BLaER1 (cell line): Measurements from ENCODE around the gene IL25.

Experiments
- H3K27ac ChIP-seq: shearing (Covaris generic); formaldehyde crosslinking; 2 replicates; pipeline ENCODE4 v1.8.1; 2022
- H3K27me3 ChIP-seq: shearing (Covaris generic); formaldehyde crosslinking; 2 replicates; pipeline ENCODE4 v1.8.1; 2022
- H3K36me3 ChIP-seq: shearing (Covaris generic); formaldehyde crosslinking; 2 replicates; pipeline ENCODE4 v1.8.1; 2022
- H3K4me1 ChIP-seq: shearing (Covaris generic); formaldehyde crosslinking; 2 replicates; pipeline ENCODE4 v1.8.1; 2022
- H3K4me2 ChIP-seq: shearing (Covaris generic); formaldehyde crosslinking; 2 replicates; pipeline ENCODE4 v1.8.1; 2022
- H3K4me3 ChIP-seq: shearing (Covaris generic); formaldehyde crosslinking; 2 replicates; pipeline ENCODE4 v1.8.1; 2022
- H3K9ac ChIP-seq: shearing (Covaris generic); formaldehyde crosslinking; 2 replicates; pipeline ENCODE4 v1.8.1; 2022
- H3K9me3 ChIP-seq: shearing (Covaris generic); formaldehyde crosslinking; 2 replicates; pipeline ENCODE4 v1.8.1; 2022
- H4K20me1 ChIP-seq: shearing (Covaris generic); formaldehyde crosslinking; 2 replicates; pipeline ENCODE4 v1.8.1; 2022
- Cebpa-rat ChIP-seq: shearing (Covaris generic); IDR thresholded peaks from 2 replicates; pipeline ENCODE4 v1.8.1; 2022

Gene IL25

GRCh38 chr14:23353433-23353780, 19.2 kb upstream of the IL25 start:
- no peaks in the 10 kb centered on the region for H3K27me3 ChIP-seq
- H3K4me1 ChIP-seq: no peaks in the 10 kb centered on the region
- H3K36me3 ChIP-seq: no peaks in the 10 kb centered on the region
- no peak overlapping the region for H3K9ac ChIP-seq
- peaks cover 9% of the 10 kb centered on the region for H3K9me3 ChIP-seq
- no peak overlapping the region for H3K27ac ChIP-seq
- H3K4me2 ChIP-seq: no peak overlapping the region
- no peak for TF ChIP-seq Cebpa-rat
- H3K4me3 ChIP-seq: no peak overlapping the region
- no peaks in the 10 kb centered on the region for H4K20me1 ChIP-seq

GRCh38 chr14:23354990-23355389, 17.6 kb upstream of the IL25 start:
- no peak overlapping the region for H3K9ac ChIP-seq
- no peak for TF ChIP-seq Cebpa-rat
- peaks cover 9% of the 10 kb centered on the region for H3K9me3 ChIP-seq
- H3K4me2 ChIP-seq: no peak overlapping the region
- H3K27me3 ChIP-seq: no peaks in the 10 kb centered on the region
- no peak overlapping the region for H3K27ac ChIP-seq
- H4K20me1 ChIP-seq: no peaks in the 10 kb centered on the region
- H3K4me1 ChIP-seq: no peaks in the 10 kb centered on the region
- H3K36me3 ChIP-seq: no peaks in the 10 kb centered on the region
- H3K4me3 ChIP-seq: no peak overlapping the region

GRCh38 chr14:23355871-23356435, 16.7 kb upstream of the IL25 start:
- Histone ChIP-seq H3K36me3 (no peaks in the 10 kb centered on the region), H4K20me1 (no peaks in the 10 kb centered on the region), H3K9ac (no peak overlapping the region), H3K27me3 (no peaks in the 10 kb centered on the region), H3K4me3 (no peak overlapping the region), H3K4me2 (no peak overlapping the region), H3K4me1 (no peaks in the 10 kb centered on the region), H3K9me3 (peaks cover 9% of the 10 kb centered on the region), H3K27ac (no peak overlapping the region)
- no peak for TF ChIP-seq Cebpa-rat

GRCh38 chr14:23356662-23357061, 15.9 kb upstream of the IL25 start:
- no peaks in the 10 kb centered on the region for H3K27me3 ChIP-seq

GRCh38 chr14:23357261-23357660, 15.3 kb upstream of the IL25 start:
- Histone ChIP-seq H3K9me3 (peaks cover 2% of the 10 kb centered on the region), H3K27me3 (no peaks in the 10 kb centered on the region), H3K9ac (no peak overlapping the region), H3K27ac (no peak overlapping the region), H3K4me3 (no peak overlapping the region), H3K36me3 (no peaks in the 10 kb centered on the region), H3K4me2 (no peak overlapping the region), H4K20me1 (no peaks in the 10 kb centered on the region), H3K4me1 (0 out of 2 replicates have a peak, but pooled peaks cover 2% of the 10 kb centered on the region)
- no peak for TF ChIP-seq Cebpa-rat

More at GRCh38 chr14:23356662-23357061, 15.9 kb upstream of the IL25 start:
- Histone ChIP-seq H3K9ac (no peak overlapping the region), H3K4me3 (no peak overlapping the region), H4K20me1 (no peaks in the 10 kb centered on the region), H3K27ac (no peak overlapping the region), H3K4me1 (no peaks in the 10 kb centered on the region), H3K36me3 (no peaks in the 10 kb centered on the region), H3K9me3 (peaks cover 8% of the 10 kb centered on the region), H3K4me2 (no peak overlapping the region)
- no peak for TF ChIP-seq Cebpa-rat

- Histone ChIP-seq H3K36me3 (no peaks in the 10 kb centered on the region), H3K9me3 (no peaks in the 10 kb centered on the region), H3K4me1 (0 out of 2 replicates have a peak, but pooled peaks cover 5% of the 10 kb centered on the region), H3K4me3 (no peak overlapping the region), H3K9ac (no peak overlapping the region), H3K27me3 (no peaks in the 10 kb centered on the region), H3K4me2 (no peak overlapping the region), H3K27ac (no peak overlapping the region), H4K20me1 (no peaks in the 10 kb centered on the region)
- TF ChIP-seq Cebpa-rat: no peak
Measured at GRCh38 chr14:23358042-23358441, 14.6 kb upstream of the IL25 start.

- no peak for TF ChIP-seq Cebpa-rat
- no peaks in the 10 kb centered on the region for H4K20me1 ChIP-seq
- H3K27me3 ChIP-seq: no peaks in the 10 kb centered on the region
- no peak overlapping the region for H3K4me2 ChIP-seq
- no peak overlapping the region for H3K9ac ChIP-seq
- H3K4me1 ChIP-seq: peaks cover 9% of the 10 kb centered on the region; the same call in 1 of the 2 replicates
- H3K9me3 ChIP-seq: no peaks in the 10 kb centered on the region
- no peaks in the 10 kb centered on the region for H3K36me3 ChIP-seq
- no peak overlapping the region for H3K4me3 ChIP-seq
- no peak overlapping the region for H3K27ac ChIP-seq
Measured at GRCh38 chr14:23358553-23359166, 13.9 kb upstream of the IL25 start.

- Histone ChIP-seq H3K9ac (no peak overlapping the region), H3K4me1 (peaks cover 10% of the 10 kb centered on the region; the same call in 1 of the 2 replicates), H3K36me3 (no peaks in the 10 kb centered on the region), H3K27ac (no peak overlapping the region), H4K20me1 (no peaks in the 10 kb centered on the region), H3K27me3 (peaks cover 4% of the 10 kb centered on the region; the same call in 1 of the 2 replicates), H3K9me3 (no peaks in the 10 kb centered on the region), H3K4me2 (no peak overlapping the region), H3K4me3 (no peak overlapping the region)
- no peak for TF ChIP-seq Cebpa-rat
Measured at GRCh38 chr14:23359167-23359626, 13.4 kb upstream of the IL25 start.

GRCh38 chr14:23359722-23360447, 12.7 kb upstream of the IL25 start:
- H3K4me3 ChIP-seq: no peak overlapping the region
- no peaks in the 10 kb centered on the region; the same call in 1 of the 2 replicates for H3K9me3 ChIP-seq
- H3K9ac ChIP-seq: no peak overlapping the region
- no peak overlapping the region for H3K27ac ChIP-seq
- TF ChIP-seq Cebpa-rat: no peak
- H3K4me1 ChIP-seq: peaks cover 10% of the 10 kb centered on the region; the same call in 1 of the 2 replicates
- peaks cover 11% of the 10 kb centered on the region for H3K27me3 ChIP-seq
- no peak overlapping the region for H3K4me2 ChIP-seq
- H3K36me3 ChIP-seq: no peaks in the 10 kb centered on the region
- H4K20me1 ChIP-seq: no peaks in the 10 kb centered on the region

- TF ChIP-seq Cebpa-rat: no peak
- H3K27me3 ChIP-seq: peaks cover 17% of the 10 kb centered on the region
- peaks cover 6% of the 10 kb centered on the region for H3K9me3 ChIP-seq
- H3K4me3 ChIP-seq: no peak overlapping the region
- H3K4me1 ChIP-seq: peaks cover 10% of the 10 kb centered on the region; the same call in 1 of the 2 replicates
- H3K9ac ChIP-seq: no peak overlapping the region
- H4K20me1 ChIP-seq: no peaks in the 10 kb centered on the region
- H3K36me3 ChIP-seq: no peaks in the 10 kb centered on the region
- H3K27ac ChIP-seq: no peak overlapping the region
- no peak overlapping the region for H3K4me2 ChIP-seq
Measured at GRCh38 chr14:23360496-23360895, 12.1 kb upstream of the IL25 start.
